ENCODE data around the gene AFG3L2.

DNA sequence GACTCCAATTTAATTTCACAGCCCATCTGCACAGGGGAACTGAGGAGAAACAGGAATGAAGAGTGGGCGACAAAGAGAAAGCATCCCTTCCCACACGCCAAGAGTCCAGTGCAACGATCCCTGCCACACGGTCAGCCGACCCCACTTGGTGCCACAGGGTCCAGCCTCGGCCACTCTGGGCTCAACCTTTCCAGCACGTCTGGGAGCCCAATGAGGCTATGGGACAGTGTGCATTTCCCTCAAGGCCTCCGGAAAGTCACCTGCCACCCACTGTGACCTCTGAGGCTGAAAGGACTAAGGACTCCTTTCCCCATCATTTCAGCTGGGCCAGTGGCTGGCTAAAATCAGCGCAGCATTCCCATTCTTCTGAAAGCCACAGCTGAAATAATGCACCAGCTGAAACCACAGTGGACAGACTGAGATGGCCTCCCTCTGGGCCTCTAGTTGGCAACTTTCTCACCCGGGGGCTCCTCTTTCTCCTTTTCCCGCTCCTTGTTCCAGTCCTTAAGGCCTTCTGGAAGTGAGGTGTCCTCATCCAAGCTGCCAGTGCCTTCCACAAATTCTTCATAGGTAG lies 47.8 kb downstream of the AFG3L2 start:
- no peak for TF ChIP-seq EZH2 (IDR thresholded peaks at IDR 0.05; ENCODE audit: insufficient read depth, low read length)
- TF ChIP-seq CTCF (IDR thresholded peaks at IDR 0.05; ENCODE audit: insufficient read depth, low read depth, low read length), result no peak

Data from astrocyte (in vitro differentiated cells and primary cell).